Type B pancreatic cell (in vitro differentiated cells): Measurements from ENCODE around the gene AP4M1. TPM values are rescaled to one million over a fixed set of nuclear protein-coding genes. Genes with fewer than 3 reads are reported as not detected.

ENCODE experiments used
- DNase-seq: peaks from one replicate; pipeline ENCODE4 v3.0.0; 2021; ENCODE audit warnings: mixed read lengths; ENCODE audit not compliant: unreplicated experiment; ENCODE audit errors: extremely low spot score
- H3K27ac Mint-ChIP-seq: 2 replicates; pipeline ENCODE4 v1.8.0; 2021; ENCODE audit warnings: mild to moderate bottlenecking, mixed read lengths
- H3K27me3 Mint-ChIP-seq: 2 replicates; pipeline ENCODE4 v1.8.0; 2021; ENCODE audit warnings: mixed read lengths
- H3K36me3 Mint-ChIP-seq: 2 replicates; pipeline ENCODE4 v1.8.0; 2021; ENCODE audit warnings: mixed read lengths
- H3K4me1 Mint-ChIP-seq: one replicate; pipeline ENCODE4 v1.8.0; 2021; ENCODE audit warnings: mixed read lengths; ENCODE audit not compliant: unreplicated experiment
- H3K4me3 Mint-ChIP-seq: 2 replicates; pipeline ENCODE4 v1.8.0; 2021; ENCODE audit warnings: mild to moderate bottlenecking, mixed read lengths
- H3K9me3 Mint-ChIP-seq: 2 replicates; pipeline ENCODE4 v1.8.0; 2021; ENCODE audit warnings: mixed read lengths
- CTCF ChIP-seq: fragments of 200-600 bp; sonication (generic); conservative IDR thresholded peaks from 2 replicates; pipeline ENCODE4 v1.5.0; 2021; ENCODE audit warnings: antibody characterized with exemption, mild to moderate bottlenecking
- total RNA-seq: library from RNA; stranded (reverse); gene quantifications from 2 replicates; pipeline ENCODE4 v1.2.1, GENCODE V29; 2021; ENCODE audit warnings: low replicate concordance

AP4M1 gene
- total RNA-seq, 1 donor from 2014 or later, result 28.5 TPM

- peak; percentile 43 for TF ChIP-seq CTCF
- H3K4me1 Mint-ChIP-seq, result peaks cover 8% of the 10 kb centered on the region
- no peaks in the 10 kb centered on the region for H3K27me3 Mint-ChIP-seq
- no peaks in the 10 kb centered on the region for H3K9me3 Mint-ChIP-seq
- peak within 1 kb of the TSS; percentile 95 for H3K4me3 Mint-ChIP-seq
- peaks cover 12% of the 10 kb centered on the region for H3K36me3 Mint-ChIP-seq
- DNase-seq, result peak; percentile 92
- peak within 1 kb of the TSS; percentile 99 for H3K27ac Mint-ChIP-seq
Measured at GRCh38 chr7:100119072-100119969, 17.9 kb downstream of the AP4M1 start, which contains the start of the genes CNPY4 and TAF6. TSS of gene CNPY4 (plus strand) at chr7:100119634. CDS start at chr7:100119745, 111 bp downstream. TSS of gene TAF6 (minus strand) at chr7:100119358. CDS start at chr7:100114209, 5,149 bp downstream.

GRCh38 chr7:100119970-100120732, 18.7 kb downstream of the AP4M1 start:
- DNase-seq, result no peak
- Mint-ChIP-seq H3K27ac (peak overlapping the region; percentile 99), H3K4me3 (peak overlapping the region; percentile 95), H3K27me3 (no peaks in the 10 kb centered on the region), H3K4me1 (peaks cover 13% of the 10 kb centered on the region), H3K36me3 (peaks cover 12% of the 10 kb centered on the region), H3K9me3 (no peaks in the 10 kb centered on the region)
- TF ChIP-seq CTCF, result no peak

DNA sequence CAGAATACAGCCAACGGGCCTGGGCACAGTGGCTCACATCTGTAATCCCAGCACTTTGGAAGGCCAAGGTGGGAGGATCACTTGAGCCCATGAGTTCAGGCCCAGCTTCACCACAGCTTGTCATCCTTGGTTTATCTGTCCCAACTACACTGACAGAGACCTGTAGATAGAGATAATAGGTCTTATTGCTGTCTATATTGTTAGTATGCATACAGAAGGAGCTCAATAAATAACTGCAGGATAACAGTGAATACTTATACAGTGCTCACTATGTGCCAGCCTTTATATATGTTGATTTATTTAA, 19.2 kb downstream of the AP4M1 start:
- peak overlapping the region; percentile 99 for H3K27ac Mint-ChIP-seq
- no peak for TF ChIP-seq CTCF
- H3K9me3 Mint-ChIP-seq, result no peaks in the 10 kb centered on the region
- peaks cover 13% of the 10 kb centered on the region for H3K4me1 Mint-ChIP-seq
- no peaks in the 10 kb centered on the region for H3K27me3 Mint-ChIP-seq
- peak overlapping the region; percentile 95 for H3K4me3 Mint-ChIP-seq
- H3K36me3 Mint-ChIP-seq, result peaks cover 12% of the 10 kb centered on the region
- no peak for DNase-seq

DNA sequence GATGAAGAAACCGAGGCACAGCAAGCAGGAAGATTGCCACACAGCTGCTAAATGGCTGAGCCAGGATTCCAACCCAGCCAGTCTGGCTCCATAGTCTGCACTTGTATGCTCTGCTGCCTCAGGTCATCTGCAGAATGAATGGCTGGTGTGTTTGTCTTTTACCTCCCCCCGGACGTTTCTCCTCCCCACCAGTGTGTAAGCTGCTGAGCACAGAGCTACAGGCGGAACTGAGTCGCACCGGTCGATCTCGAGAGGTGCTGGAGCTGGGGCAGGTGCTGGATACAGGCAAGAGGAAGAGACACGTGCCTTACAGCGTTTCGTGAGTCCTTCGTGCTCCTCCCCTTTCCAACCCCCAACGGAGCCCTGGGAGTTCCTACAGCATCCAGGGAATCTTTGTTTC, 20.6 kb downstream of the AP4M1 start:
- no peak for DNase-seq
- H3K4me3 Mint-ChIP-seq, result peak overlapping the region; percentile 49
- TF ChIP-seq CTCF, result no peak
- peaks cover 17% of the 10 kb centered on the region for H3K4me1 Mint-ChIP-seq
- peaks cover 5% of the 10 kb centered on the region for H3K36me3 Mint-ChIP-seq
- no peaks in the 10 kb centered on the region for H3K27me3 Mint-ChIP-seq
- peak overlapping the region; percentile 43 for H3K27ac Mint-ChIP-seq
- H3K9me3 Mint-ChIP-seq, result no peaks in the 10 kb centered on the region

GRCh38 chr7:100122568-100122967, 21.1 kb downstream of the AP4M1 start:
- Mint-ChIP-seq H3K27me3 (no peaks in the 10 kb centered on the region), H3K4me3 (peak overlapping the region; percentile 54), H3K9me3 (no peaks in the 10 kb centered on the region), H3K4me1 (peaks cover 17% of the 10 kb centered on the region), H3K36me3 (peaks cover 5% of the 10 kb centered on the region), H3K27ac (no peak overlapping the region)
- TF ChIP-seq CTCF, result no peak
- no peak for DNase-seq
